Heart left ventricle (tissue), 13 donors: ENCODE measurements around the gene TMEM234.

Source experiments
- POLR2A ChIP-seq, 2 donors: fragments of 450-650 bp; IDR thresholded peaks; one replicate each; pipeline ENCODE4 v1.6.1; 2017; ENCODE audit warnings: antibody characterized with exemption in 2 of 2, mild to moderate bottlenecking in 2 of 2, moderate library complexity in 2 of 2
- TF ChIP-seq, protein P1 (sequence below), 12 donors: fragments of 200-600 bp; sonication (generic) in 4 of 12; IDR thresholded peaks; one replicate each; pipeline versions ENCODE4 v1.5.0 to v1.8.0; 2018 to 2022; ENCODE audit warnings: antibody characterized with exemption in 12 of 12, mild to moderate bottlenecking in 5 of 12
- donor health status: ischemic (EF 13 %, LVEDD 7.1; RV severe dilation, severe dysfunction).
- donor health status: DM: no; HTN: yes; CAD: no.
- donor health status: DM: no; HTN: no; CAD: no.
- donor health status: ischemic (EF 25% LVEDD 6.9; RV normal size, moderate dysfunction).
- donor health status: ischemic (EF 25% LVEDD 5.7; RV mildly dilated, moderate dysfunction).
- donor health status: ischemic (EF 35%, LVEDD 5.7; RV mildly dilated, moderate dysfunction).
- donor health status: nonischemic (EF 11% LVEDD 7.7; RV severe dilation, severe dysfunction).
- donor health status: DM: yes; HTN: yes; CAD: no.
- donor health status: PGD.
- donor health status: ischemic (EF 29% LVEDD 5.4; RV normal size, mild dysfunction).
- donor health status: nonischemic (EF 23%, LVEDD 6.1; RV moderate dilation, normal function).

- TF ChIP-seq, protein P1, sequence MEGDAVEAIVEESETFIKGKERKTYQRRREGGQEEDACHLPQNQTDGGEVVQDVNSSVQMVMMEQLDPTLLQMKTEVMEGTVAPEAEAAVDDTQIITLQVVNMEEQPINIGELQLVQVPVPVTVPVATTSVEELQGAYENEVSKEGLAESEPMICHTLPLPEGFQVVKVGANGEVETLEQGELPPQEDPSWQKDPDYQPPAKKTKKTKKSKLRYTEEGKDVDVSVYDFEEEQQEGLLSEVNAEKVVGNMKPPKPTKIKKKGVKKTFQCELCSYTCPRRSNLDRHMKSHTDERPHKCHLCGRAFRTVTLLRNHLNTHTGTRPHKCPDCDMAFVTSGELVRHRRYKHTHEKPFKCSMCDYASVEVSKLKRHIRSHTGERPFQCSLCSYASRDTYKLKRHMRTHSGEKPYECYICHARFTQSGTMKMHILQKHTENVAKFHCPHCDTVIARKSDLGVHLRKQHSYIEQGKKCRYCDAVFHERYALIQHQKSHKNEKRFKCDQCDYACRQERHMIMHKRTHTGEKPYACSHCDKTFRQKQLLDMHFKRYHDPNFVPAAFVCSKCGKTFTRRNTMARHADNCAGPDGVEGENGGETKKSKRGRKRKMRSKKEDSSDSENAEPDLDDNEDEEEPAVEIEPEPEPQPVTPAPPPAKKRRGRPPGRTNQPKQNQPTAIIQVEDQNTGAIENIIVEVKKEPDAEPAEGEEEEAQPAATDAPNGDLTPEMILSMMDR (IDR thresholded peaks at IDR 0.05), result no peak
- TF ChIP-seq POLR2A (IDR thresholded peaks at IDR 0.05), result no peak
Observed at GRCh38 chr1:32216566-32216965, 5.6 kb downstream of the TMEM234 start.
